ENCODE results near the gene MAU2. TPM values are rescaled to one million over a fixed set of nuclear protein-coding genes. Genes with fewer than 3 reads are reported as not detected.
A peak's percentile ranks its signal among the peaks of the same experiment; 100 is the strongest.

Gene MAU2
- total and polyA plus RNA-seq, 2 of the 8 experiments (the other 6 are each of a cell fraction or from before 2014, with no cell fraction given): 32.0 to 40.8 TPM

GRCh38 chr19:19334063-19334988 lies 13.7 kb downstream of the MAU2 start:
- TF ChIP-seq BRCA1 (IDR thresholded peaks at IDR 0.05; ENCODE audit: low read depth, low read length) (no peak), SIX5 (IDR thresholded peaks at IDR 0.05; ENCODE audit: low read depth, low read length) (no peak), EGR1 (IDR thresholded peaks at IDR 0.05; ENCODE audit: borderline replicate concordance, low read depth, low read length) (no peak), RAD21 (IDR thresholded peaks at IDR 0.05 in 1 of 2, conservative IDR thresholded peaks at IDR 0.05 in 1 of 2; ENCODE audit: low read depth in 2 of 2, low read length in 2 of 2) (no peak), RXRA (IDR thresholded peaks at IDR 0.05; ENCODE audit: insufficient read depth, low read depth, low read length) (no peak), CTBP2 (IDR thresholded peaks at IDR 0.05; ENCODE audit: borderline replicate concordance, insufficient read depth, insufficient read length, low read length) (no peak), JUN (IDR thresholded peaks at IDR 0.05; ENCODE audit: low read depth, low read length) (no peak), TAF1 (IDR thresholded peaks at IDR 0.05; ENCODE audit: low read depth, low read length) (no peak)
- no peak overlapping the region for H3K4me2 ChIP-seq (ENCODE audit: insufficient read depth in 1 of 2, low read depth in 2 of 2, low read length in 2 of 2)
- peaks cover 9% of the 10 kb centered on the region for H3K79me1 ChIP-seq (ENCODE audit: low read depth, low read length)
- POLR2A ChIA-PET (ENCODE audit: partially characterized antibody): interaction anchor here (1.0 to 2.1 kb wide), 5 partner anchors 8 to 96 kb away, joined by 3 to 12 read pairs (median 4); partner anchors contain the start of gene GATAD2A
- H2BK120ac ChIP-seq (replicated peaks; ENCODE audit: low read depth, low read length): no peak overlapping the region
- CTCF ChIA-PET (ENCODE audit: partially characterized antibody): interaction anchor here (0.6 to 9.0 kb wide), 6 partner anchors 9 to 198 kb away, joined by 3 to 56 read pairs (median 6); no protein-coding TSS in a partner anchor
- H2AK5ac ChIP-seq (ENCODE audit: low read depth, low read length): no peak overlapping the region
- peak overlapping the region; percentile 47; the same call in 1 of the 2 replicates for H2BK5ac ChIP-seq (ENCODE audit: low read depth, low read length)
- H4K20me1 ChIP-seq (replicated peaks in 1 of 2; ENCODE audit: control insufficient read depth in 1 of 2, insufficient read depth in 2 of 2, low read length in 2 of 2): peaks cover 14 to 19% of the 10 kb centered on the region in 2 experiments
- peaks cover 0 to 2% of the 10 kb centered on the region in 2 experiments; a peak in 1 of 4 replicates for H3K79me2 ChIP-seq (ENCODE audit: control insufficient read depth in 1 of 2, insufficient read depth in 2 of 2, low read length in 2 of 2)
- H3K4ac ChIP-seq (replicated peaks; ENCODE audit: insufficient read length, low read depth, low read length): no peak overlapping the region
- H3K36me3 ChIP-seq (ENCODE audit: control insufficient read depth in 2 of 4, insufficient read depth in 4 of 4, low read length in 3 of 4): peaks cover 13 to 38% (median 25%) of the 10 kb centered on the region in 4 experiments
- H4K91ac ChIP-seq (replicated peaks; ENCODE audit: insufficient read length, low read length): no peak overlapping the region
- H2AFZ ChIP-seq (ENCODE audit: low read length): no peak overlapping the region
- no peak overlapping the region for H3K23ac ChIP-seq (ENCODE audit: insufficient read length)
- H2BK20ac ChIP-seq (ENCODE audit: low read length): no peak overlapping the region
- no peaks in the 10 kb centered on the region for H3K27me3 ChIP-seq (replicated peaks in 1 of 4; ENCODE audit: control insufficient read depth in 3 of 4, extremely low read depth in 1 of 4, insufficient read depth in 3 of 4, low read length in 3 of 4)
- no peaks in the 10 kb centered on the region for H3K4me1 ChIP-seq (replicated peaks in 1 of 4; ENCODE audit: control insufficient read depth in 3 of 4, insufficient read depth in 4 of 4, low read length in 3 of 4)
- no peak overlapping the region for H3K4me3 ChIP-seq (ENCODE audit: extremely low read depth in 1 of 4, insufficient read depth in 2 of 4, low read depth in 3 of 4, low read length in 4 of 4)
- no peak overlapping the region for H3K9ac ChIP-seq (replicated peaks in 1 of 4; ENCODE audit: extremely low read depth in 1 of 4, low read depth in 3 of 4, low read length in 3 of 4)
- H3K23me2 ChIP-seq (ENCODE audit: low read depth, low read length): no peaks in the 10 kb centered on the region
- no peak overlapping the region for H3K14ac ChIP-seq (ENCODE audit: insufficient read length)
- 90% methylated on average over 22 of the region's 22 CpGs; no CpG with 5 or more reads in 1 of the 2 experiments for WGBS, 2 experiments (ENCODE audit: extremely low coverage in 1 of 2, insufficient coverage in 1 of 2, insufficient read length in 1 of 2, insufficient replicate concordance in 2 of 2, low coverage in 1 of 2, low lambda C conversion rate in 2 of 2, missing lambda C conversion rate in 1 of 2)
- no peak overlapping the region for H2BK15ac ChIP-seq (ENCODE audit: low read length)
- no peak overlapping the region for H4K5ac ChIP-seq (ENCODE audit: insufficient read length, low read depth, low read length)
- H2BK12ac ChIP-seq (ENCODE audit: low read depth, low read length): no peak overlapping the region
- no peak for DNase-seq (ENCODE audit: low read depth in 1 of 2, low spot score in 2 of 2)
- no peak overlapping the region for H3K56ac ChIP-seq (replicated peaks; ENCODE audit: insufficient read length, low read depth, low read length)
- no peak for FAIRE-seq
- no peaks in the 10 kb centered on the region for H3K9me3 ChIP-seq (ENCODE audit: insufficient read depth in 2 of 2, low read depth in 1 of 2, low read length in 1 of 2)
- no peak overlapping the region for H3K27ac ChIP-seq (ENCODE audit: low read depth, low read length)
- H3K18ac ChIP-seq (ENCODE audit: extremely low read depth, low read length): no peak overlapping the region
- no peak overlapping the region for H4K8ac ChIP-seq (ENCODE audit: extremely low read depth, insufficient read depth, low read length)
